Activated effector memory CD4-positive, alpha-beta T cell treated with Interleukin-2 at 50 U/mL for 16 hours (primary cell): ENCODE data around the gene COMMD4.
A peak's percentile ranks its signal among the peaks of the same experiment; 100 is the strongest.

Source experiments
- DNase-seq: peaks from one replicate; pipeline ENCODE4 v3.0.0-alpha.2; 2020

The COMMD4 gene

GRCh38 chr15:75357976-75358673, 22.3 kb downstream of the COMMD4 start:
- no peak for DNase-seq

GRCh38 chr15:75358771-75359536, 23.1 kb downstream of the COMMD4 start:
- no peak for DNase-seq

- no peak for DNase-seq
Measured at GRCh38 chr15:75359537-75360250, 23.8 kb downstream of the COMMD4 start.

- DNase-seq: no peak
Measured at GRCh38 chr15:75360391-75360790, 24.5 kb downstream of the COMMD4 start.

- DNase-seq: no peak
Measured at GRCh38 chr15:75360856-75361255, 25.0 kb downstream of the COMMD4 start.

GRCh38 chr15:75361361-75361988, 25.6 kb downstream of the COMMD4 start:
- DNase-seq: no peak

GRCh38 chr15:75361989-75362641, 26.3 kb downstream of the COMMD4 start:
- DNase-seq: no peak

- no peak for DNase-seq
Measured at GRCh38 chr15:75362642-75363249, 26.9 kb downstream of the COMMD4 start.

GRCh38 chr15:75363786-75364185, 27.9 kb downstream of the COMMD4 start:
- no peak for DNase-seq

- DNase-seq: no peak
Measured at GRCh38 chr15:75364881-75365280, 29.0 kb downstream of the COMMD4 start.

- DNase-seq: no peak
Measured at GRCh38 chr15:75366163-75366562, 30.3 kb downstream of the COMMD4 start.

GRCh38 chr15:75367006-75367405, 31.1 kb downstream of the COMMD4 start:
- DNase-seq: no peak

- no peak for DNase-seq
Measured at GRCh38 chr15:75367406-75367912, 31.6 kb downstream of the COMMD4 start.

GRCh38 chr15:75367913-75368688, 32.2 kb downstream of the COMMD4 start, which contains the start of gene MAN2C1:
Gene MAN2C1, minus strand, starts transcription at chr15:75368607. Its CDS starts 24 bp downstream, at chr15:75368583.
- DNase-seq: peak; percentile 87

GRCh38 chr15:75368689-75369239, 32.9 kb downstream of the COMMD4 start:
- DNase-seq: peak; percentile 18

- DNase-seq: no peak
Measured at GRCh38 chr15:75369897-75370581, 34.2 kb downstream of the COMMD4 start.

- DNase-seq: no peak
Measured at GRCh38 chr15:75371486-75371885, 35.6 kb downstream of the COMMD4 start.

- no peak for DNase-seq
Measured at GRCh38 chr15:75371901-75372688, 36.2 kb downstream of the COMMD4 start.

- DNase-seq: no peak
Measured at GRCh38 chr15:75380773-75381172, 44.9 kb downstream of the COMMD4 start.
